OCI-LY3 (cell line): ENCODE data around the gene INS.

Experiments used
- H2AFZ ChIP-seq: fragments of 200-600, 300-600 bp; shearing (Covaris generic); 2 replicates; pipeline ENCODE4 v1.6.0; 2014; ENCODE audit warnings: antibody characterized with exemption, low read depth, low read length
- H3K27ac ChIP-seq: fragments of 200-600, 300-600 bp; sonication (generic); 2 replicates; pipeline ENCODE4 v1.5.1; 2014; ENCODE audit warnings: mild to moderate bottlenecking, low read length, moderate library complexity, mixed read lengths
- H3K27me3 ChIP-seq: fragments of 200-600, 300-600 bp; sonication (generic); 2 replicates; pipeline ENCODE4 v1.6.1; 2014; ENCODE audit warnings: low read depth, low read length, mixed read lengths
- H3K36me3 ChIP-seq: fragments of 200-600, 300-600 bp; sonication (generic); replicated peaks from 2 replicates; pipeline ENCODE3; 2014; ENCODE audit warnings: low read depth, low read length, mixed read lengths
- H3K4me1 ChIP-seq: fragments of 300-600, 200-600 bp; sonication (generic); 2 replicates; pipeline ENCODE4 v1.6.1; 2014; ENCODE audit warnings: low read length, mixed read lengths
- H3K4me2 ChIP-seq: fragments of 200-600, 300-600 bp; sonication (generic); 2 replicates; pipeline ENCODE4 v1.6.1; 2014; ENCODE audit warnings: low read length, mixed read lengths
- H3K4me3 ChIP-seq: fragments of 300-600, 200-600 bp; sonication (generic); 2 replicates; pipeline ENCODE4 v1.5.1; 2014; ENCODE audit warnings: antibody characterized with exemption, mild to moderate bottlenecking, low read length, moderate library complexity
- H3K79me2 ChIP-seq: fragments of 300-600, 200-600 bp; shearing (Covaris generic); 2 replicates; pipeline ENCODE4 v1.6.1; 2014; ENCODE audit warnings: mild to moderate bottlenecking, low read length, mixed read lengths
- H3K9ac ChIP-seq: fragments of 300-600, 200-600 bp; shearing (Covaris generic); 2 replicates; pipeline ENCODE4 v1.6.0; 2014; ENCODE audit warnings: mild to moderate bottlenecking, low read length, moderate library complexity
- H3K9me3 ChIP-seq: fragments of 200-600, 300-600 bp; shearing (Covaris generic); 2 replicates; pipeline ENCODE4 v1.6.1; 2014; ENCODE audit warnings: low read length, mixed read lengths; ENCODE audit not compliant: insufficient read depth
- H4K20me1 ChIP-seq: fragments of 200-600, 300-600 bp; sonication (generic); 2 replicates; pipeline ENCODE4 v1.6.1; 2016; ENCODE audit warnings: low read length, mixed read lengths; ENCODE audit not compliant: insufficient read depth
- CTCF ChIP-seq: fragments of 200-600, 300-600 bp; sonication (generic); IDR thresholded peaks from 2 replicates; pipeline ENCODE4 v1.5.1; 2014; ENCODE audit warnings: antibody characterized with exemption, low read length, low read depth
- EZH2phosphoT487 ChIP-seq: fragments of 200-600 bp; shearing (Covaris generic); IDR thresholded peaks from 2 replicates; pipeline ENCODE4 v1.6.1; 2018; ENCODE audit warnings: antibody characterized with exemption, mixed run types, low read depth

Gene INS

GRCh38 chr11:2173150-2173693 is 12.2 kb upstream of the INS start:
- no peaks in the 10 kb centered on the region for H3K9me3 ChIP-seq
- no peak overlapping the region for H3K9ac ChIP-seq
- TF ChIP-seq CTCF (peak; percentile 44), EZH2phosphoT487 (no peak)
- no peaks in the 10 kb centered on the region for H4K20me1 ChIP-seq
- no peak overlapping the region for H3K27ac ChIP-seq
- no peaks in the 10 kb centered on the region for H3K27me3 ChIP-seq
- no peak overlapping the region for H2AFZ ChIP-seq
- H3K79me2 ChIP-seq, result no peaks in the 10 kb centered on the region
- no peak overlapping the region for H3K4me2 ChIP-seq
- H3K36me3 ChIP-seq, result no peaks in the 10 kb centered on the region
- H3K4me3 ChIP-seq, result no peak overlapping the region
- H3K4me1 ChIP-seq, result no peaks in the 10 kb centered on the region

- Histone ChIP-seq H3K4me1 (no peaks in the 10 kb centered on the region), H3K9ac (no peak overlapping the region), H4K20me1 (no peaks in the 10 kb centered on the region), H3K4me2 (no peak overlapping the region), H3K36me3 (no peaks in the 10 kb centered on the region), H3K79me2 (no peaks in the 10 kb centered on the region), H3K27me3 (no peaks in the 10 kb centered on the region), H3K27ac (no peak overlapping the region), H3K4me3 (no peak overlapping the region), H2AFZ (no peak overlapping the region), H3K9me3 (no peaks in the 10 kb centered on the region)
- TF ChIP-seq CTCF, result no peak
- no peak for TF ChIP-seq EZH2phosphoT487
These were observed 11.7 kb upstream of the INS start for GRCh38 chr11:2172676-2173075.

GRCh38 chr11:2171591-2172003 is 10.6 kb upstream of the INS start, which contains the start of gene TH:
Gene TH, minus strand, starts transcription at chr11:2171815. Its CDS starts 29 bp downstream, at chr11:2171786.
- no peaks in the 10 kb centered on the region for H3K27me3 ChIP-seq

More at GRCh38 chr11:2171591-2172003, 10.6 kb upstream of the INS start, which contains the start of gene TH:
- no peaks in the 10 kb centered on the region for H3K79me2 ChIP-seq
- H3K36me3 ChIP-seq, result no peaks in the 10 kb centered on the region
- no peak within 1 kb of the TSS for H3K4me2 ChIP-seq
- no peak within 1 kb of the TSS for H3K9ac ChIP-seq
- H3K4me3 ChIP-seq, result no peak within 1 kb of the TSS
- TF ChIP-seq EZH2phosphoT487, result no peak
- no peak for TF ChIP-seq CTCF
- H4K20me1 ChIP-seq, result no peaks in the 10 kb centered on the region
- H3K27ac ChIP-seq, result no peak within 1 kb of the TSS
- H3K4me1 ChIP-seq, result no peaks in the 10 kb centered on the region
- no peak within 1 kb of the TSS for H2AFZ ChIP-seq
- no peaks in the 10 kb centered on the region for H3K9me3 ChIP-seq
